Gastroesophageal sphincter (tissue), 4 donors: ENCODE data around the gene TEN1. TPM values are rescaled to one million over a fixed set of nuclear protein-coding genes. Genes with fewer than 3 reads are reported as not detected.

Experiments
- ATAC-seq: fragments of 150-250 bp; one replicate; pipeline ENCODE4 v1.9.1; 2016; ENCODE audit warnings: mild to moderate bottlenecking, moderate library complexity
- H3K27ac ChIP-seq, 4 donors: fragments of 200-600 bp; sonication (generic) in 3 of 4; 1 replicate in 3 of 4; 2 replicates in 1 of 4; pipeline ENCODE4 v1.5.1; 2016 to 2019
- H3K27me3 ChIP-seq: fragments of 200-600 bp; sonication (generic); one replicate; pipeline ENCODE4 v1.5.1; 2019
- H3K36me3 ChIP-seq, 2 donors: fragments of 200-600 bp; sonication (generic); one replicate each; pipeline ENCODE4 v1.5.1; 2019; ENCODE audit warnings: control low read depth in 1 of 2
- H3K4me1 ChIP-seq, 3 donors: fragments of 200-600 bp; sonication (generic); 1 replicate in 2 of 3; 2 replicates in 1 of 3; pipeline ENCODE4 v1.5.1; 2016 to 2019; ENCODE audit warnings: control low read depth in 2 of 3
- H3K4me3 ChIP-seq, 2 donors: fragments of 200-600 bp; sonication (generic); one replicate each; pipeline ENCODE4 v1.5.1; 2019; ENCODE audit warnings: mild to moderate bottlenecking in 1 of 2, moderate library complexity in 1 of 2
- H3K9me3 ChIP-seq, 3 donors: fragments of 200-600 bp; sonication (generic); one replicate each; pipeline ENCODE4 v1.5.1; 2017 to 2019; ENCODE audit warnings: control low read depth in 2 of 3
- CTCF ChIP-seq, 4 experiments: fragments of 200-600 bp in 2 of 4; fragments of 450-650 bp in 2 of 4; sonication (generic) in 1 of 4; IDR thresholded peaks; one replicate each; pipeline ENCODE4 v1.5.1; 2017 to 2019; ENCODE audit warnings: antibody characterized with exemption in 4 of 4, mild to moderate bottlenecking in 2 of 4, moderate library complexity in 2 of 4
- EP300 ChIP-seq: sonication (generic); formaldehyde crosslinking; IDR thresholded peaks from one replicate; pipeline ENCODE4 v1.6.1; 2017; ENCODE audit warnings: antibody characterized with exemption, mild to moderate bottlenecking
- POLR2A ChIP-seq, 2 donors: fragments of 450-650 bp; IDR thresholded peaks; one replicate each; pipeline ENCODE4 v1.6.1; 2017; ENCODE audit warnings: antibody characterized with exemption in 2 of 2, mild to moderate bottlenecking in 2 of 2, moderate library complexity in 1 of 2
- POLR2AphosphoS5 ChIP-seq: sonication (generic); formaldehyde crosslinking; IDR thresholded peaks from one replicate; pipeline ENCODE4 v1.6.1; 2017; ENCODE audit warnings: antibody characterized with exemption
- WGBS, 2 donors: methylation state at CpG; one replicate each; pipeline ENCODE4 v1.1.5; 2018; ENCODE audit warnings: low coverage in 1 of 2; 5-methylcytosine and 5-hydroxymethylcytosine counted together
- total RNA-seq, 4 donors: library from RNA; depleted of rRNA; stranded (reverse); fragments of >200 nt; gene quantifications; one replicate each; pipeline ENCODE4 v1.1.0, GENCODE V29; 2016

TEN1 gene
- total RNA-seq, 4 donors from 2014 or later: 6.7 to 12.8 (median 7.9) TPM

GRCh38 chr17:76008630-76009425 lies 29.8 kb downstream of the TEN1 start:
- no peaks in the 10 kb centered on the region for H3K27me3 ChIP-seq
- TF ChIP-seq POLR2AphosphoS5: no peak
- no peak for TF ChIP-seq CTCF (IDR thresholded peaks at IDR 0.05)
- no peak for TF ChIP-seq POLR2A (IDR thresholded peaks at IDR 0.05)
- TF ChIP-seq EP300: no peak
- 93 to 95% methylated on average over 30 to 38 of the region's 56 CpGs for WGBS, 2 donors
- no peak for ATAC-seq
- H3K27ac ChIP-seq: no peak overlapping the region
- H3K4me1 ChIP-seq: peaks cover 0 to 10% (median 0%) of the 10 kb centered on the region in 3 donors
- peaks cover 0 to 3% of the 10 kb centered on the region in 2 donors for H3K36me3 ChIP-seq
- no peak overlapping the region for H3K4me3 ChIP-seq
- H3K9me3 ChIP-seq: no peaks in the 10 kb centered on the region

GRCh38 chr17:76009447-76009846 lies 30.4 kb downstream of the TEN1 start:
- ATAC-seq: no peak
- Histone ChIP-seq H3K9me3 (no peaks in the 10 kb centered on the region), H3K27me3 (no peaks in the 10 kb centered on the region), H3K4me3 (no peak overlapping the region), H3K27ac (no peak overlapping the region), H3K4me1 (peaks cover 0 to 16% (median 0%) of the 10 kb centered on the region in 3 donors), H3K36me3 (no peaks in the 10 kb centered on the region)
- 88 to 93% methylated on average over 3 to 12 of the region's 20 CpGs for WGBS, 2 donors
- TF ChIP-seq POLR2A (IDR thresholded peaks at IDR 0.05) (no peak), CTCF (IDR thresholded peaks at IDR 0.05) (no peak), EP300 (no peak), POLR2AphosphoS5 (no peak)

- no peak overlapping the region for H3K27ac ChIP-seq
- peaks cover 3% of the 10 kb centered on the region for H3K27me3 ChIP-seq
- no peak for ATAC-seq
- no peak overlapping the region for H3K4me3 ChIP-seq
- whole genome bisulfite sequencing, 2 donors: 86 to 87% methylated on average over 8 to 14 of the region's 21 CpGs
- no peak for TF ChIP-seq CTCF (IDR thresholded peaks at IDR 0.05)
- no peaks in the 10 kb centered on the region for H3K36me3 ChIP-seq
- H3K9me3 ChIP-seq: no peaks in the 10 kb centered on the region
- H3K4me1 ChIP-seq: peaks cover 0 to 14% (median 0%) of the 10 kb centered on the region in 3 donors
These were observed 31.1 kb downstream of the TEN1 start for GRCh38 chr17:76009969-76010661.

GRCh38 chr17:76011951-76012350 lies 32.9 kb downstream of the TEN1 start:
- TF ChIP-seq POLR2A (IDR thresholded peaks at IDR 0.05) (no peak), POLR2AphosphoS5 (no peak), CTCF (IDR thresholded peaks at IDR 0.05) (no peak), EP300 (no peak)
- 87 to 93% methylated on average over 5 of the region's 5 CpGs for WGBS, 2 donors
- H3K4me1 ChIP-seq: peaks cover 0 to 7% (median 0%) of the 10 kb centered on the region in 3 donors
- H3K4me3 ChIP-seq: no peak overlapping the region
- H3K27me3 ChIP-seq: peaks cover 7% of the 10 kb centered on the region
- H3K9me3 ChIP-seq: no peaks in the 10 kb centered on the region
- ATAC-seq: no peak
- no peaks in the 10 kb centered on the region for H3K36me3 ChIP-seq
- no peak overlapping the region for H3K27ac ChIP-seq
